Right renal cortex interstitium (tissue), 3 donors: ENCODE data around the gene ARVCF. TPM values are rescaled to one million over a fixed set of nuclear protein-coding genes. Genes with fewer than 3 reads are reported as not detected.
A peak's percentile ranks its signal among the peaks of the same experiment; 100 is the strongest.

ENCODE experiments used
- DNase-seq, 3 donors: peaks; one replicate each; pipeline ENCODE4 v3.0.0-alpha.2; 2013; ENCODE audit warnings: low read depth in 3 of 3, low spot score in 2 of 3
- polyA plus RNA-seq, 3 donors: library from polyadenylated mRNA; unstranded; fragments of 120-200 nt; gene quantifications; one replicate each; pipeline ENCODE4 v1.2.1, GENCODE V29; 2013; ENCODE audit not compliant: insufficient read length in 3 of 3

The ARVCF gene
- polyA plus RNA-seq, 3 donors = 16.8 to 19.6 (median 16.9) TPM

DNA sequence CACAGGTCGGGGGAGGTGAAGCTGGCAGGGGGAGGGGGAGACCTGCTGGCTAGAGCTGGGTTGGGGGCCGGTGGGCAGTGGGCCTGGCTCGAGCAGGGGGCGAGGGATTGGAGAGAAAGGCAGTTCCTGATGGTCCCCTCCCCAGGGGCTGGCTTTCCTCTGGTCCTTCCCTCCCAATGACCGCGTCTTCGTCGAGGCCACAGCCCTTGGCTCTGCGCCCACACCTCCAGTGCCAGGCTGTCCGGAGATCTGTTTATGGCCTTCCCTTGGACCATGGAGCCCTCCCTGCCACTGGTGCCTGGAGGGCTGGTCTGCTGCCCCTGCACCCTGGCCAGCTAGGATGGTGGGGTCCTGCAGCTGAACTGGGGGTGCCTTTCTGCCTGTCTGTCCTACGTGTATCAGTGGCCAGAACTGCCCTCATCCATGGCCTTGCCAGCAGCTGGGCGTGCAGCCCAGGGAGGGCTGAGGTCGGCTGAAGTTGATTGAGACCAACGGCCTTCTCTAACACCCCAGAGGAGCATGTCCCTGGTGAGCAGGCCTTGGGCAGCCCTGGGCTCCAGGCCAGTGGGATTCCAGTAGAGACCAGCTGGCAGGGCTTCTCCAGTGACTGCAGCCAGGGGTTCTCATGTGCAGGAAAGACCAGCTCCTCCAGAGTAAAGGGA lies 16.6 kb upstream of the ARVCF start:
- no peak for DNase-seq

DNA sequence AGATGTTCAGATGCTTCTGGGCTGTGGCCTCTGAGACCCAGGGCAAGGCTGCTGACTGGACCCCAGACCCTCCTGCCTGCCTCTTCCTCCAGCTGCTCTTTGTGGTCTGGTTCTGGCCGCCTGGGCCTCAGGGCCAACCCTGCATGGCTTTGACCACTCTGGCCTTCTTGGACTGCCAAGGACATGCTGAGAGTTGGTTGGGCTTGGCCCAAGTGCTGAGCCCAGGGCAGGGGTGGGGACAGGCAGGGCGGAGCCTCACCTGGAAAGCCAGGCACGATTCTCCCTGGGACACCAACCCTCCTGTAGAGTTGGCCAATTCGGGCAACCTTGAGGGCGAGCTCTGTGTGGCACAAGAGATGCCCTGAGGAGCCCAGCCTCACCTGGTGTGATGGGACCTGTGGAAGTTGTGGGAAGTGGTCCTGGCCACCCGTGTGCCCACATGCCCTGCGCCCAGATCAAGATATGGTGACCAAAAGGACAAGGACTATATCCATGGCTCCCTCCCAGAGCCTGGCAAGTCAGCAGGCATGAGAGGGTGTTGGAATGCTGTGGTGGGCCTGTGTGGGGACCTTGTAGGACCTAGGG lies 15.9 kb upstream of the ARVCF start:
- DNase-seq = no peak

DNA sequence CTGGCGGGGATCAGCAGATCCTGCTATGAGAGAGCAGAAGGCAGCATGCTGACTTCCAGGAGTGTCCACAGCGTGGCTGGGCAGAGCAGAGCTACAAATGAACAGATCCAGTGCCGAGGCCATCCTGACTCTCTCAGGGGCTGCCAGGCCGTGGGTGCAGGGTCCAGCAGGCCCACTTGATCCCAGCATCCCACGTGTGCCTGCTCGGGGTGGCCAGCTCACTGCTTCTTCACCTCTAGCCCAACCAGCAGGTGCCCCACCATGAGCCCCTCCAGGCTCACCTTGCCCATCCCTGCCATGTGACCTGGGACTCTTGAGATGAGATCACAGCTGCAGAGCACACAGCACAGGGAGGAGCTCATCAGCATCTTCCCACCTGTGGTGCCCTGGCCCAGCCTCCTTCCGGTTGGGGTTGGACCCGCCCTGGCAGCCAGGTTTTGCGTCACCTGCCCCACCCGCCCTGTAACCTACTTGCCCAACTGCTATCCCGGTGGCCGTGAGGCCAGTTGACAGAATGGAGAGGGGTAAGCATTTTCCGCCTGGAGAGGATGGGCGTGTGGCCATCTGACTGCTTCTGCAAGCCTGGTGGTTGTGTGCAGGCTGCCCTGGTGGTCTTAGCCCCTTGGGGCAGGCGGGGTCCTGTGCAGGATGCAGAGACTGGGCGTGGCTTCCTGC lies 15.2 kb upstream of the ARVCF start:
- DNase-seq = no peak

DNA sequence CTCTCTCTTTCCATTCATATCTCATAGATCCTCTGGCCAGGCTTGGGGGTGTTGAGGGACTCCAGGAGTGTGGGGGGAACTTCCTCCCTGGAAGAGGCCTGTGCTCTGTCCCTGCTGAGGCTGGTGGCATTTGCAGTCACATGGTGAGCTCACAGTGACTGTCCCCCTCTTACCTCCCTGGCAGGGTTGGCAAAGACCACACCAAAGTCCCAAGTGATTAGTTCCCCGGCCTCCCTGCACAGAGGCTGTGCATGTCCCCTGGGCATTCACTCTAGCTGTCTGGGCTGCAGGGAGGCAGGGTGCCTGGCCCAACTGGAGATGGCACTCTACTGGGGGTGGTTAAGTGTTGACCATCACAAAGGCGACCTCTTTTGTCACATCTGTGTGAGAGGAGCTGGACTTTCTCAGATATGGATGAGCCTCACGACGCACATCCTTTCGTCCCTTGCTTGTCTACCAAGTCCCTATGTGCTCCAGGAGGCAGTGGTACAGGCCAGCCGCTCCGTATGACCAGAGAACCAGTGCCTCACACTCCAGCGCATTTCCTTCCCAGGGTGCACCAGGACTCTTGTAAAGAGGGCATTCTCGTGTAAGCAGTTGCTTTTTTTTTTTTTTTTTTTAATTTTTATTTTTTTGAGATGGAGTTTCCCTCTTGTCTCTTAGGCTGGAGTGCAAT lies 13.1 kb upstream of the ARVCF start:
- DNase-seq = no peak

DNA sequence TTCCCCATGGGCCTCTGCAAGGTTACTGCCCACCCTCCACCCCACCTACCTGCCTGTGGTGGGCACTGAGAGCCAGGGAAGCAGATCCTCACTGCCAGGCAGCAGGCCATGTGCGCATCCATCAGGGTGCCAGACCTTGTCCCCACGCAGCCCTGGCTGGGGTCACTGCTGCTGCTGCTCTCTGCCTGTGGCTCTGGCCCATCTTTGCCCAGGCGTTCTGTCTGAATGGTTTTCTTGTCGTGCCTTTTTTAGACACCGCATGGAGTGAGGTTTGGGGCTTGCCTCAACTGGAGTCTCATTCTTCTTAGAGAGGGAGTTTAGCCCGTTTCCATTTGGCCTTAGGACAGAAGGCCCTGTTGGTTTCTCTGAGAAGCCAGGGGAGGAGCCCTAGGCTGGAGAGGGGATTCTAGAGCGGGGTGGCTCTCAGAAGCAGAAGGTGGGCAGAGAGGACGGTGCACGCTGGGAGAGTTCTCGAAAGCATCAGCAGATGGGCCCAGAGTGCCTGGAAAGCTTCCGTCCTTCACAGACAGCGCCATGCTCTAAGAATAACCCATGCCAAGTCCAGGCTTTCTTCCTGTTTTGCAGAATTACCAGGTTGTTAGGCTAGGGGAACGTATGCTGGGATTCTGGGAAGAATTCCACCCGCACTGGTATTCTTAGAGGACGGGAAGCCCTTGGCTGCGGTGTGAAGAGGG lies 12.4 kb upstream of the ARVCF start:
- DNase-seq = no peak

DNA sequence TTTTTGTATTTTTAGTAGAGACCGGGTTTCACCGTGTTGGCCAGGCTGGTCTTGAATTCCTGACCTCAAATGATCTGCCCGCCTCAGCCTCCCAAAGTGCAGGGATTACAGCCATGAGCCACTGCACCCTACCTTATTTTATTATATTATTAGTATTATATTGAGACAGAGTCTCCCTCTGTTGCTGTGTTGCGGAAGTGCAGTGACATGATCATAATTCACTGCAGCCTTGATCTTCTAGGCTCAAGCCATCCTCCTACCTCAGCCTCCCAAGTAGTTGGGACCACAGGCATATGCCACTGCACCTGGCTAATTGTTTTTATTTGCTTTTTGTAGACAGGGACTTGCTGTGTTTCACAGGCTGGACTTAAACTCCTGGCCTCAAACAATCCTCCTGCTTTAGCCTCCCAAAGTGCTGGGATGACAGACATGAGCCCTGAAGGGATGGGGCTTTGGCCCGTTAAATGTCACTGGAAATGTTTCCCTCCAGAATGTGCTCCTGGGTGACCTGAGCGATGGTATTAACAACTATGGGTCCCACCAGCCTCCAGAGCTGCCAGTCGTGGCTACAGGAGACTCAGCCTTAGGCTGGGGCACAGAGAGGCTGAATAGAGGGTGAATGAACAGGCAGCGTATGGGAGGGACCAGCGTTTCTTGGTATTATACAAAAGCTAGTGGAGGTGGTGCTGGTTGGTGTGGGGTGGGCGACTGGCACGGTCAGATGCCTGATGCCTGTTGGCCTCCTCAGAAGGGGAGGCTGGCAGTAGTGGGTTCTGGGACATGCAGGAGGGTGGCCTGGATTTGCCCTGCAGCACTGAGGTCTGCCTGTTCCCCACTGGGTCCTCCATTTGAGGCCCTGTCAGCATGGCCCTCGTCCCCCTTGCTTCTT lies 11.6 kb upstream of the ARVCF start:
- no peak for DNase-seq

DNA sequence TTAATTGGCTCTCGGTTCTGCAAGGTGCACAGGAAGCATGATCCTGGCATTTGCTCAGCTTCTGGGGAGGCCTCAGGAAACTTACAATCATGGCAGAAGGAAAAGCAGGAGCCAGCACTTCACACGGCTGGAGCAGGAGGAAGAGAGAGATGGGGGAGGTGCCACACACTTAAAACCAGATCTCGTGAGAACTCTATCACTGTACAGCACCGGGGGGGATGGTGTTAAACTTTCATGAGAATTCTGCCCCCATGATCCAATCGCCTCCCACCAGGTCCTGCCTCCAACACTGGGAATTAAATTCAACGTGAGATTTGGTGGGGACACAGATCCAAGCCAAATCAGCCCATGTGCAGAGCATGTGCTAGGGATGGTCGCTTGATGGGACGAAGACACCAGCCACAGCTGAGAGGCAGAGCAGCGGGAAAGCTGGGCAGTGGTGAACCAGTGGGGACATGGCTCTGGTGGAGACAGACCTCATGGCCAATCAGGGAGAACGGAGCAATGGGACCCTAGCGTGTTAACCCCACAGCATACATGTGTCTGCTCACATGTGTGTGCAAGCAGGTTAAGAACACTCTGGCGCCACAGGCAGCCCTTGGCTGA lies 10.5 kb upstream of the ARVCF start:
- no peak for DNase-seq

DNA sequence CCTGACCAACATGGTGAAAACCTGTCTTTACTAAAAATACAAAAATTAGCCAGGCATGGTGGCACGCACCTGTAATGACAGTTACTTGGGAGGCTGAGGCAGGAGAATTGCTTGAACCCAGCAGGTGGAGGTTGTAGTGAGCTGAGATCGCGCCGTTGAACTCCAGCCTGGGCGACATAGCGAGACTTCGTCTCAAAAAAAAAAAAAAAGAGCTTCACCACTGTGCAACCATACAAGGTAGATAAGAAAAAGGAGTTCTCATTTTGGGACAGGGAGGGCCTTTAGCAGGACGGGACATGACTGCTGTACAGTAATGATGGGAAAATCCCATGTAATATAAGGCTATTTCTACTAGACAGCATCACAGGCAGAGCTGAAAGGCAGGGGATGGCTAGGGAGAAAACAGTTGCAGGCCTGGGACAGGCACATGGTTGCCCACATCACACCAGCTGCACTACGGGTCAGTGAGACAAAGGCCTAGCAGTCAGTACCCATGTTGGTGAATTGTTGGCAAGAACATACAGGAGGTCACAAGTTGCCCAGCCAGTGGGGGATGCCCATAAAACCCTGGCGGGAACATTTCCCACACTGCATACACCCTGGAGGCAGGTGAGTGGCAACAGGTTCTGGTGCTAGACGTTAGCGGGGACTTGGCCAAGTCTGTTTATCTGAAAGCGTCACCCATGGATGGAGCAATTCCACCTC lies 9.7 kb upstream of the ARVCF start:
- DNase-seq = no peak

DNA sequence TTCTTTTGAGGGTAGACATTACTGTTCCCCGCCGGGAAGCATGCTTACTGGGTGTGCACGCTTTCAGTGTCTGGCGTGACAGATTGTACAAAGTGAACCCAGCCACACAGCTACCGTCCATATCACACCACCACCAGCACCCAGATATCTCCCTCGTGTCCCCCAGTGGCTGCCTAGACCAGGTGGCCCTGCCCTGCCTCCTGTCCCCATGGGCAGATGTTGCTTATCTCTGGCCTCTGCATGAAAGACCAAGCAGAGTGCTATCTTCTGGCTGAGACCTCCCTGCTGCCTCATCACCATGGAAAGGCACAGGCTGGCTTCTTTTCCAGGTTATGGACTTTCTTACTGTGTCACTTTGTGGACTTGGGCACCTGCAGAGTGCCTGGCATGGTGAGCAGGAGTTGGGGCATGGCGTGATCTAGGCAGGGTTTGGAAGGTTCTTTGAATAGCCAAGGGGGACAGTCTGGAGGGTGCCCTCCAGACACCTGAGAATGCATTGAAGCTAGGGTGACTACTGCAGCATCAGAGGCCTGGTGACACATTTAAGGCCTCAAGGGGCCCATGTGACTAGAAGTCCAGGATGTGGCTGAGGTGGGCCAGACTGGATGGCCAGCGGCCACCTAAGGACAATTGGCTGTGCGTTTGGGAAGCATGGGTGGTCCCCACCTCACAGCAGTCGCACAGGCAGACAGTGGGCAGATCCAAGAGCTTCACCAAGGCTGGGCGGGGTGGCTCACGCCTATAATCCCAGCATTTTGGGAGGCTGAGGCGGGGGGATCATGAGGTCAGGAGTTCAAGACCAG lies 9.0 kb upstream of the ARVCF start:
- no peak for DNase-seq

DNA sequence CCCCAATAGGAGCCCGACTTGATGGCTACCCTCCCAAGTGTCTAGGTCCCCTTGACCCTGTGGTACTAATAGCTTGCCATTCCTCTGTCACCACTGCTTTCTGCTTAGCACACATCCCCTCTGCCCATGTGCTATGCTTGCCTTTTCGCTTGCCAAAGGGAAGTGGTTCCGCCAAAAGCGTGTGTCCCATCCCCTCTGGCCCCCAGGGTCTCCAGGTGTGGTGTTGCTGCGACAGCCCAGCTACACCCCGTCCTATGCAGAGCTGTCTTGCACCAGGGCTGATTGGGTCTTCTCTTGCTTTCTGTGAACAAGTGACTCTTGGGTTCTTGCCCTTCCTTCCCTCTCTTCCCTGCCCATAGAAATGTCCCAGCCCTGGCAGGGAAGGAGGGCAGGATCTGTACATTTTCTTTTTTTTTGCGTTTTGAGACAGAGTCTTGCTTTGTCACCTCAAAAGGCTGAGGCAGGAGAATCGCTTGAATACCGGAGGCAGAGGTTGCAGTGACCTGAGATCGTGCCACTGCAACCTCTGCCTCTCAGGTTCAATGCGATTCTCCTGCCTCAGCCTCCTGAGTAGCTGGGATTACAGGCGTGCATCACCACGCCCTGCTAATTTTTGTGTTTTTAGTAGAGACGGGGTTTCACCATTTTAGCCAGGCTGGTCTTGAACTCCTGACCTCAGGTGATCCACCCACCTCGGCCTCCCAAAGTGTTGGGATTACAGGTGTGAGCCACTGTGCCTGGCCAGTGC lies 8.2 kb upstream of the ARVCF start:
- no peak for DNase-seq

DNA sequence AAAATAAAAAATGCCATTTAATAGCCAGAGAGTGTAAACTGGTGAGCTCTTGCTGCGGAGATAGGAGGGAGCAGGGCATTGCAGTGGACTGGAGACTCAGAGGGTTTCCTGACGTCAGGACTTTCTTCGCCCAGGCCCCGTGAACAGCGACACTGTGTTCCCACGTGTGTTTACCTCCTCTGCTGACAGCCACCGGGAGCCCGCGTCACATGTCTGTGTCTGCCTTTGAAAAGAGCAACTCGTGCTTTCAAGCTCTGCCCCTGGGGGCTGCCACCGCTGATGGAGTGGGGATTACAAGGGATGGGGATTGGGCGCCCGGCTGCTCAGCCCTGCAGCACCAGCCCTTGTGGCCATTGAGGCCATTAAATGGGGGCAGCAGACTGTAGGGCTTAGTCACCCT lies 7.6 kb upstream of the ARVCF start:
- no peak for DNase-seq

DNA sequence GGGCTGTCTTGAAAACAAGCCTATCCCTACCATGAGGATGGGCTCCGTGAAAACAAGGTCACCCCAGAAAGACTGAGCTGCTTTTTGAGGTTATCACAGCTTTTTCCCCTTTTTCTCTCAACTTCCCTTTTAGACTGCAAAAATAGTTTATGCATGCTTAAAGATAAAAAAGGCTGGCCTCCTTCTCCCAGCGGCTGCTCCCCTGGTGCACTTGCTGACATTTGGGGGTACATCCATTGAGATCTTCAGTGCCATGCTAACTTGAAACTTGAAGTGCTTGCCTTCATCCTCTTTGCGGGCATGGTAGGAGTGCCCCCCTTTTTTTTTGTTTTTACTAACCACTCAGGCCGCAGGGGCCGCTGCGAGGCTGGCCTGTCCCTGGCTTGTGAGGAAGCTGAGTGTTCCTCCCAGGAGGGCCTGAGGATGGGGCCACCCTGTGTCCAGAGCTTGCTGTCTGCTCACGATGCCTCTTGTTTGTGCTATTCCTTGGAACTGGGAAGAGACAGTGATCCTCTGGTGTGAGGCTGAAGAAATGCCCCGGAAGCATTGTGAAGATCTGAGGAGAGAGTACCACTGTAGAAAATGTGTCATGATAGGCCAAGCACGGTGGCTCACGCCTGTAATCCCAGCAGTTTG lies 6.5 kb upstream of the ARVCF start:
- no peak for DNase-seq

DNA sequence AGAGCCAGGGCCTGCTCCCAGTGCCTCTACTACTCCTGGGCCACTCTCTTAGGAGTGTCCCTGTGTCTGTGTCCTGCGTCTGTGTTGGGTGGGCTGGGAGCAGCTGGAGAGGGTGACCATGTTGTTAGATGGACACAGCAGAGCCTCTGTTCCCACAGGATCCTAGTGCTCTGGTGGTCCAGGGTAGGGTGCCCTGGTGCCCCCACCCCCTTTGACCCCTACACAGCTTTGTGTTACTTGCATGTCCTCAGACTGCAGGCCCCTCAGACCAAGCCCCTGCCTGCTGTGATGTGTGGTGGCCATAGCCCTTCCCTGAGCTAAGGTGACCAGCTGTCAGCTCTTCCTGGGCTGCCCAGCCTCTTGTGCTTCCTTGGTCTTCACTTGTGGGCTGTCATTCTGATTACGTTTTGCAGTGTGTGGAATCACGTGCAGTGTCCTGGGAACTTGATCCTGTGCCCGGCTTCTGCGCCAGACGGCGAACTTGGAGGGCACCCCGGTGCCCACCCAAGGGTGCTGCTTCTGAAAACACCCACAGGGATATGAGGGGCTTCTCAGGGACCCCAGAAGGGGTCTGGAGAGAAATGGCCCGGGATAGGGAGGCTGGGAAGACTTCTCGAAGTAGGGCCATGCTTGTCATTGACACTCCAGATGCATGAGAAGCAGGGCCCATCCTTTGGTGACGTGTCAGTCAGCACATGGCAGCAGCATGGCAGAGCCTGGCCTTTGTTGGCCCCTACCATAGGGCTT lies 5.8 kb upstream of the ARVCF start:
- no peak for DNase-seq

DNA sequence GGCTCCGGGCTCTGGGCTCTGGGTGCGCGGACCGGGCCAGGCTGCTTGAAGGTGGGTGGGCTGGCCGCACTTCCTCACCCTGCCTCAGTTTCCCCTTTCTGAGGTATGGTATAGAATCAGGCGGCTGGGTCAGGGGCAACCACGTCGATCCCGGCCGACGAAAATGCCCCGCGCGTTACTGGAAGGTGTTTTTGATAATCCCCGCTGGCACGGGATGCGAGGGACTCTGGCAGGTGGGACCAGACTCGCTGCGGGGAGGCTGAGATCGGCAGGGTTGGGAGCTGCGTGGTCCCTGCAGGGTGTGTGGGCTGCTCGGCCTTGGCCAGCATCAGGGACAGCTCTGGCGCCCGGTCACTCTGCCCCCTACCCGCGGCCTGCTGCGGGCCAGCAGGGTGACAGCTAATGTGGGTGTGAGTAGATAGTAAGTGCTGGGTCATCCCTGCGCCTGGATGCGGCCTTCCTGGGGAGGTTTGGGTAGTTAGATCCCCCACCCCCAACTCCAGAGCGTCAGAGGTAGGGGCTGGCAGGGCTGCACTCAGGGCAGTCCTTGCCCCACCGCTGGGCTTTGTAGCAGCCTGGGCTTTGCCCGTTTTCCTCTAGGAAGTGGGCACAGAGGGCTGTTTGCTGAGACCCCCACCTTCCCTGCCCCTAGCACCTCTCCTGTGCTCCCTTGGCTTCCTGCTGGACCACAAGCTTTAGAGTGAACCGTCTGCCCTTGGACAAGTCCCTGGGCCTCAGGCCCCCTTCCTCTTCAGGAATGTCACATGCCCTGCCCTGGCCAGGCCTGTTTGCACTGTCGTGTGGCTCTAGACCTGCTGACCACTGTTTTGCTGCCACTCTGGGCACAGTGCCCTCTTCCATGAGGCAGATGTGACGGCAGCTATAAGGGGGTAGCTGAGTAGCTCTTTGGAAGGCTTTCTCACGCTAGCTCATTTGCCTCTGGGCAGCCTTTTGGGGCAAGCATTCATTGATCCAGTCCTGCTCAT lies 4.9 kb upstream of the ARVCF start:
- no peak for DNase-seq

DNA sequence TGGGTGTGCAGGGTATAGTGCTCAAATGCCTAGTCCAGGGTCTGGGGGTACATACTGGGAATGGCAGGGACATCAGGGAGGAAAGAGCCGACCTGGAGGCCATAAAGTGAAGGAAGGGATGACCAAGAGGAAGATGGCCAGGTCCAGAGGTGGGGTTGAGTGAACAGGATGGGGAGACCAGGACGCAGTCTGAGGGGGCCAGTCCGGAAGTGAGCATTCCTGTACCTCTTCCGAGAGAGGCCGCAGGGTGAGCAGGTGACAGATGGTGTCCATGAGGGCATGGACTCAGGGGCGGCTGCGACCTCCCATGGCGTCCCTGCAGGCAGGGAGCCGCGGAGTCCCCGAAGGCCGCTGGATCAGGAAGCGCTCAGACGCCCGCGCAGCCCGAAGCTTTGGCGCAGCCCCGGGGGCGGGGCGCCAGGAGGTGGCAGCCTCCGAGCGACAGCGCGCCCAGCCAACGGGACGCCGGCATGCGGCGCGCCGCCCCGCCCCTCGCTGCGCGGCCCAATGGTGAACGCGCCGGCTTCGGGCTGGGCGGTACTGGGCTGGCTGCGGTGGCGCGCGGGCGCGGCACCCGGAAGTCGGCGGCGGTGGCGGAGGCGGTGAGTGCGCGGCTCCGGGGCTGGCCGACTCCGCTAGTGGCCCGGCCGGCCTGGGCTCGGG lies 4.0 kb upstream of the ARVCF start, which contains the start of gene TANGO2:
TANGO2 (plus strand) TSS at position 578 of the 663 bp plus-strand sequence. CDS start 15,689 bp downstream, outside the sequence.
- DNase-seq = peak; percentile 64 to 84 (median 73)
